Measurements from ENCODE around the gene SLC35A4.
"Not testable (repeated sequence)": the region's sequence is repeated elsewhere in the genome, so short reads cannot be mapped to it uniquely, and the experiment has no call there.

Gene SLC35A4

GRCh38 chr5:140591747-140592372, 27.2 kb downstream of the SLC35A4 start:
- no peak for DNase-seq (ENCODE audit: low spot score)

DNA sequence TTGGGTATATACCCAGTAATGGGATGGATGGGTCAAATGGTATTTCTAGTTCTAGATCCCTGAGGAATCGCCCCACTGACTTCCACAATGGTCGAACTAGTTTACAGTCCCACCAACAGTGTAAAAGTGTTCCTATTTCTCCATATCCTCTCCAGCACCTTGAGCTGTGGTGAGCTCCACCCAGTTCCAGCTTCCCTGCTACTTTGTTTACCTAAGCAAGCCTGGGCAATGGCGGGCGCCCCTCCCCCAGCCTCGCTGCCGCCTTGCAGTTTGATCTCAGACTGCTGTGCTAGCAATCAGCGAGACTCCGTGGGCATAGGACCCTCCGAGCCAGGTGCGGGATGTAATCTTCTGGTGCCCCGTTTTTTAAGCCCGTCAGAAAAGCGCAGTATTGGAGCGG, 28.4 kb downstream of the SLC35A4 start:
- not testable (repeated sequence) for DNase-seq (ENCODE audit: low spot score)

GRCh38 chr5:140594169-140594568, 29.5 kb downstream of the SLC35A4 start:
- DNase-seq (ENCODE audit: low spot score): no peak

DNA sequence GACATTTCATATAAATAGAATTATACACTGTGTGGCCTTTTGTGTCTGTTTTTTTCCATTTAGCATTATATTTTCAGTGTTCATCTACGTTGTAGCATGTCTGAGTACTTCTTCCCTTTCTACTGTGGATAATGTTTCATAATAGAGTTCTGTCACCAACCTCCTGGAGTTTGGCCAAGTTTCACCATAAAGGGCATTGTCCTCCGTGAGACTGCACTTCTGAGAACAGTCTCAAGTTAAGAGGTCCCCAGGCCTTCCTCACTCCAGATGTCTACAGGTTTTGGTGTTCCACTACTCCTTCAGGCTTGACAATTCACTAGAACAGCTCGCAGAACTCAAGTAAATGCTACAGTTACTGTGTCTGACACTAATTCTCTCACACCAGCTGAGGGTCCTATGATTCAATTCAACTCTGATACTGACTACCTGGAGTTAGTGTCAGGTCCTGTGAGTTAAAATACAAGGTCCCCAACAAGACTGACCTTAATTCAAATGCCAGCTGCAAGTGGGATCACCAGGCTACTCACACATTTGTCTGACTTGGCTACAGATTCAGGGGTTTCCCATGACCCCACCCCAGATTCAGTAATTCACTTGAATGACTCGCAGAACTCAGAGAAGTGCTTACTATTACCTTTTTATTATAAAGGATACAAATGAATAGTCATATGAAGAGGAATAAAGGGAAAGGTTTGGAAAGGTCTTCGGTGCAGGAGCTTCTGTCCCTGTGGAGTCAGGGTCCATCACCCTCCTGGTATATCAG, 31.1 kb downstream of the SLC35A4 start:
- DNase-seq (ENCODE audit: low spot score): no peak

- DNase-seq (ENCODE audit: low spot score): no peak
Measured at GRCh38 chr5:140596321-140596741, 31.7 kb downstream of the SLC35A4 start.

- DNase-seq (ENCODE audit: low spot score): no peak
Measured at GRCh38 chr5:140598836-140599235, 34.2 kb downstream of the SLC35A4 start.

DNA sequence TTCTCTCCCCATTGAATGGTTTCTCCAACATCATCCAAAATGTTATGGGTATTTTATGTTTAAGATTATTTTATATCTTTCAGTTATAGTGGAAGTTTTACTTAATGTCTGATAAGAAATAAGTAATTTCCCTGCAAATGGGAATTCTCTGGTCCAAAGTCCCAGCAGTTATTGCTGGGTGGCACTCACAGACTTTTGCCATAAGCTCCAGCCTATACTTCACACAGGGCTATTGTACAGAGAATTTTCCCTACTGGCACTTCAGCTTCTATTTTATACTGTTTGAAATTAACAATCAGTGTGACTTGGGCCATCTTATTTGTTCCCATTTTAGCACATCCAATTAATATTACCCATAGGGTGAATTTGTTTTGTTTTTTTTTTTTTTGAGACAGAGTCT, 35.5 kb downstream of the SLC35A4 start:
- no peak for DNase-seq (ENCODE audit: low spot score)

DNA sequence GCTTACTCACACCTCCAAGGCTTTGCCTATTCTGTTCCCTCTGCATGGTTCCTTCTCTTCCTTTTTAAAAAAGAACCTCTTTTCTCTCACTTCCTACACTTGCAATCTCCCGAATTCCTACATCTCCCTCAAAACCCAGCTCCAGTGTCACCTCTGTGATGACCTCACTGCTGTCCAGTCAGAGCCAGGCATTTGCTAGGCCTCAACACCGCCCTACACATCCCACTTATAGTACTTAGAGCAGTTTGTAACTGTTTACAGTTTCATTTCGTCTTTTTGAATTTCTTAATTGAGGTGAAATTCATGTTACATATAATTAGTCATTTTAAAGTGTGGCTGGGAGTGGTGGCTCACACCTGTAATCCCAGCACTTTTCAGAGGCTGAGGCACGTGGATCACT, 37.5 kb downstream of the SLC35A4 start:
- no peak for DNase-seq (ENCODE audit: low spot score)

- not testable (repeated sequence) for DNase-seq (ENCODE audit: low spot score)
Measured at GRCh38 chr5:140603446-140603698, 38.7 kb downstream of the SLC35A4 start.

GRCh38 chr5:140603734-140604133, 39.1 kb downstream of the SLC35A4 start:
- DNase-seq (ENCODE audit: low spot score): no peak

DNA sequence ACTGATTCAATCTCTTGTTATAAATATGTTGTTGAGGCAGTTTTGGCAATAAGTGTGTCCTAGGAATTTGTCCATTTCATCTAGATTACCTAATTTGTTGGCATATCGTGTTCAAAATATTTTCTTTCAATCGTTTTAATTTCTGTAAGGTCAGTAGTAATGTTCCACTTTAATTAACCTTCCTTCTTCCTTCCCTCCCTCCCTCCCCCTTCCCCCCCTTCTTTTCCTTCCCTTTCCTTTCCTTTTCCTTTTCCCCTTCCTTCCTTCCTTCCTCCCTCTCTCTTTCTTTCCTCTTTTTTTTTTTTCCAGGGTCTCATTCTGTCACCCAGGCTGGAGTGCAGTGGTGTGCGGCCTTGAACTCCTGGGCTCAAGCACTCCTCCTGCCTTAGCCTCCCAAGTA, 41.3 kb downstream of the SLC35A4 start:
- no peak for DNase-seq (ENCODE audit: low spot score)

GRCh38 chr5:140607031-140607430, 42.4 kb downstream of the SLC35A4 start:
- no peak for DNase-seq (ENCODE audit: low spot score)

DNA sequence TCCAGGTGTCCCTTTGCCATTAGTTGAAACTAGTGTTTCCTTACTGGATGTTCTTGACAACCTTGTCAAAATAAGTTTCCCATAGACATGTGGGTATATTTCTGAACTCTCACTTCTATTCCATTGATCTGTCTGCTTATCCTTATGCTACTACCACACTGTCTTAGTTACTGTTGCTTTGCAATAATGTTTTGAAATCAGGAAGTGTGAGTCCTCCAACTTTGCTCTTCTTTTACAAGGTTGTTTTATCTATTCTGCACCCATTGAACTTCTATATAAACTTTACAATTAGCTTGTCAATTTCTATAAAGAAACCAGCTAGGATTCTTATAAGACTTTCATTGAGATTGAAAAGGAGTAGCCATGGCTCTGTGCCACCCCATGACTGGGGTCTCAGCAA, 44.1 kb downstream of the SLC35A4 start:
- DNase-seq (ENCODE audit: low spot score): no peak

DNA sequence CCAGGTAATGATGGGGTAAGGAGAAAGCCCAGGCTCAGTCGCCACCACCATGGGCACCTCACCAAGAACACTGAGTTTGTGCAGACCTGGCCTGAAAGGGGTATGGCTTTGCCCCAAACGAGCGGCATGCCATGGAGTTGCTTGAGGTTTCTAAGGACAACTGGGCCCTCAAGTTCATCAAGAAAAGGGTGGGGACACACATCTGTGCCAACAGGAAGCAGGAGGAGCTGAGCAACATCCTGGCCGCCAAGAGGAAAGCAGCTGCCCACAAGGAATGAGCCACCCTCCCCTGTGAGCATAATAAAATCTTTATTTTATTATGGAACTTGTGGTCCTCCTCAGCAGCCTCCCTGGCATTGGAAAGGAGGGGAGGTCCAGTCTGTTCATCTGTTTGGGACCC, 44.5 kb downstream of the SLC35A4 start:
- DNase-seq (ENCODE audit: low spot score): no peak

- DNase-seq (ENCODE audit: low spot score): no peak
Measured at GRCh38 chr5:140611020-140611521, 46.4 kb downstream of the SLC35A4 start.

All from iPS-NIHi11 (cell line).